ENCODE data around the gene TTC7B. TPM values are rescaled to one million over a fixed set of nuclear protein-coding genes. Genes with fewer than 3 reads are reported as not detected.

The TTC7B gene
- total and polyA plus RNA-seq, 10 of the 15 experiments (the other 5 are each of a cell fraction or from before 2014, with no cell fraction given): under 0.01 to 1.1 (median 0.26) TPM; not detected in 2

GRCh38 chr14:90533591-90534021 is 282.6 kb downstream of the TTC7B start:
- no peaks in the 10 kb centered on the region for H3K79me2 ChIP-seq (ENCODE audit: control insufficient read depth, insufficient read depth, low read length)
- no TSS peak for BruUV-seq (replicated peaks)
- DNase-seq (ENCODE audit: low read depth, low spot score) (no peak), FAIRE-seq (no peak), ATAC-seq (no peak)
- H3K4me2 ChIP-seq (ENCODE audit: control insufficient read depth, insufficient read depth): no peak overlapping the region
- 15% methylated on average over 4 of the region's 6 CpGs for WGBS (ENCODE audit: insufficient coverage, insufficient replicate concordance, low lambda C conversion rate, missing lambda C conversion rate)
- no peak overlapping the region for H2AFZ ChIP-seq (ENCODE audit: control insufficient read depth, low read depth, low read length)
- no peaks in the 10 kb centered on the region for H3K4me1 ChIP-seq (ENCODE audit: control insufficient read depth, insufficient read depth, low read length)
- no peak overlapping the region for H3K4me3 ChIP-seq
- no peaks in the 10 kb centered on the region for H4K20me1 ChIP-seq (ENCODE audit: control insufficient read depth, insufficient read depth)
- no peak overlapping the region for H3K27ac ChIP-seq (ENCODE audit: control insufficient read depth, insufficient read depth)
- intact Hi-C loops (cut with micrococcal nuclease; ENCODE audit: unreplicated experiment) (no loop called here), in situ Hi-C loops (cut with MboI) (no loop called here)
- H3K9ac ChIP-seq (ENCODE audit: control insufficient read depth, insufficient read depth, low read length): no peak overlapping the region
- RAD21 ChIA-PET (ENCODE audit: unreplicated experiment): no interaction called here
- no peaks in the 10 kb centered on the region for H3K36me3 ChIP-seq (ENCODE audit: control insufficient read depth in 2 of 2, insufficient read depth in 2 of 2, low read length in 1 of 2)
- POLR2A ChIA-PET: no interaction called here
- H3K9me3 ChIP-seq (replicated peaks; ENCODE audit: control insufficient read depth, insufficient read depth, low read length): no peaks in the 10 kb centered on the region; the same call in 2 of the 3 replicates
- SMC1A ChIA-PET (ENCODE audit: uncharacterized antibody, unreplicated experiment): no interaction called here
- H3K27me3 ChIP-seq (replicated peaks in 1 of 2; ENCODE audit: control insufficient read depth in 2 of 2, insufficient read depth in 2 of 2, low read length in 1 of 2): no peaks in the 10 kb centered on the region; a peak in 1 of 4 replicates
- TF ChIP-seq ZBTB33 (IDR thresholded peaks at IDR 0.05) (no peak), ZSCAN29 (IDR thresholded peaks at IDR 0.05) (no peak), POLR2AphosphoS2 (IDR thresholded peaks at IDR 0.05; ENCODE audit: low read depth, low read length) (no peak), TCF12 (IDR thresholded peaks at IDR 0.05; ENCODE audit: low read depth, low read length) (no peak), EED (IDR thresholded peaks at IDR 0.05; ENCODE audit: low read depth) (no peak), RELB (IDR thresholded peaks at IDR 0.05; ENCODE audit: low read depth) (no peak), ATF2 (IDR thresholded peaks at IDR 0.05; ENCODE audit: low read length) (no peak), POLR2A (IDR thresholded peaks at IDR 0.05; ENCODE audit: low read depth, low read length) (no peak), BMI1 (IDR thresholded peaks at IDR 0.05; ENCODE audit: borderline replicate concordance) (no peak), SREBF1 (IDR thresholded peaks at IDR 0.05; ENCODE audit: low read length) (no peak), ASH2L (IDR thresholded peaks at IDR 0.05; ENCODE audit: borderline replicate concordance, low read depth) (no peak), BCL11A (IDR thresholded peaks at IDR 0.05; ENCODE audit: low read depth, low read length) (no peak)
- CTCF ChIA-PET: no interaction called here
